Mucosa of descending colon (tissue), 3 donors: ENCODE results near the gene NRG3. TPM values are rescaled to one million over a fixed set of nuclear protein-coding genes. Genes with fewer than 3 reads are reported as not detected.

ENCODE experiments used
- ATAC-seq: fragments of 200-7000 bp; cut with Tn5 transposase; one replicate; pipeline ENCODE4 v1.9.1; 2020; ENCODE audit warnings: mild to moderate bottlenecking, moderate library complexity
- DNase-seq, 3 donors: peaks; one replicate each; pipeline ENCODE4 v3.0.0-alpha.2; 2020
- H3K36me3 ChIP-seq: fragments of 200-600 bp; one replicate; pipeline ENCODE4 v1.8.0; 2021; ENCODE audit warnings: low read depth, mild to moderate bottlenecking
- H3K4me1 ChIP-seq: fragments of 200-600 bp; one replicate; pipeline ENCODE4 v1.8.0; 2021; ENCODE audit warnings: low read depth, mild to moderate bottlenecking
- H3K4me3 ChIP-seq: fragments of 200-600 bp; one replicate; pipeline ENCODE4 v1.8.0; 2021; ENCODE audit warnings: mild to moderate bottlenecking
- H3K9me3 ChIP-seq: fragments of 200-600 bp; one replicate; pipeline ENCODE4 v1.8.0; 2021; ENCODE audit warnings: mild to moderate bottlenecking
- CTCF ChIP-seq: fragments of 200-600 bp; IDR thresholded peaks from one replicate; pipeline ENCODE4 v1.8.0; 2022; ENCODE audit warnings: antibody characterized with exemption, mild to moderate bottlenecking
- intact Hi-C, 2 donors: fragments of 100-400 bp; cut with DNase I in 1 of 2; cut with micrococcal nuclease in 1 of 2; formaldehyde crosslinking; loops; one replicate each; pipeline versions ENCODE4 v1.11.0 to v1.11.1; 2022; cut with DNase I, micrococcal nuclease
- total RNA-seq, 3 donors: library from RNA; stranded (reverse); fragmentation: NEBNext Ultra II Directional in 2 of 3; extraction: Animal tissue kit (Norgen Biotek cat#: 25700) in 2 of 3; gene quantifications; one replicate each; pipeline versions ENCODE4 v1.2.1 to v1.2.4, GENCODE V29; 2021 to 2023
- donor health status: DM: no; HTN: no; CAD: no; lungs with moderate emphysema.
- donor health status: DM: no; HTN: no; CAD: no.
- donor health status: DM: no; HTN: yes; CAD: no.

The NRG3 gene
- total RNA-seq, 3 donors from 2014 or later: 0.12 to 0.73 (median 0.23) TPM

DNA sequence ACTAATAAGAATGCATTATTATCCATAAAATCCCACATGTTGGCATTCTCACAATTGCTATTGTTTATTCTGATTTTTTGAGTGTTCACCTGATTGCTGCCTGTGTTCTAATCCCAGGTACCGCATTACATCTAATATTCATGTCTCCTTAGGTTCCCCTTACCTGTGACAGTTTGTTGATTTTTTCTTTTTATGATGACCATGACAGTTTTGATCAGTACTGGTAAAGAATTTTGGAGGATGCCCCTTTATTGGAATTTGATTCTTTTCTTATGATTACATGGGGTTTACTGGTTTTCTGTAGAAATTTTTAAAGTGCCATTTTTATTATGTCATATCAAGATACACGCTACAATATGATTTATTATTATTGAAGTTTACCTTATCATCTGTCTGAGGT lies 1091.1 kb downstream of the NRG3 start:
- TF ChIP-seq CTCF: no peak
- no peak for ATAC-seq
- Histone ChIP-seq H3K4me3 (no peak overlapping the region), H3K4me1 (no peaks in the 10 kb centered on the region), H3K36me3 (no peaks in the 10 kb centered on the region), H3K9me3 (no peaks in the 10 kb centered on the region)
- no peak for DNase-seq
- intact Hi-C loops: no loop called here

DNA sequence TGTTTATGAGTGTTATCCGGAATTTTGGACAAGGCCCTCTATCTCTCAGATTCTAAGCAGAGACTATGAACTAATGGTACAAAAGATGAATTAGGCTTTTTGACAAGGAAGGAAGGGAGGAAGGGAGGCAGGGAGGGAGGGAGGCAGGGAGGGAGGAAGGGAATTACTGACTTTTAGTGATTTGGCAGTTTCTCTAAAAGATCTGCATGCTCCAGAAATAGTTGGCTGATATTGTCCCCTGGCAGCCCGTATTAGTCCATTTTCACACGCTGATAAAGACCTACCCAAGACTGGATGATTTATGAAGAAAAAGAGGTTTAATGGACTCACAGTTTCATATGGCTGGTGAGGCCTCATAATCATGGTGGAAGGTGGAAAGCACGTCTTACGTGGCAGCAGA lies 1093.5 kb downstream of the NRG3 start:
- intact Hi-C loops: no loop called here
- H3K4me3 ChIP-seq: no peak overlapping the region
- no peaks in the 10 kb centered on the region for H3K9me3 ChIP-seq
- DNase-seq (no peak), ATAC-seq (no peak)
- TF ChIP-seq CTCF: no peak
- no peaks in the 10 kb centered on the region for H3K4me1 ChIP-seq
- H3K36me3 ChIP-seq: no peaks in the 10 kb centered on the region

- no peak for TF ChIP-seq CTCF
- DNase-seq (no peak), ATAC-seq (no peak)
- intact Hi-C loops: no loop called here
- Histone ChIP-seq H3K4me3 (no peak overlapping the region), H3K36me3 (no peaks in the 10 kb centered on the region), H3K9me3 (no peaks in the 10 kb centered on the region), H3K4me1 (no peaks in the 10 kb centered on the region)
Observed at GRCh38 chr10:82969405-82969804, 1094.4 kb downstream of the NRG3 start.

DNA sequence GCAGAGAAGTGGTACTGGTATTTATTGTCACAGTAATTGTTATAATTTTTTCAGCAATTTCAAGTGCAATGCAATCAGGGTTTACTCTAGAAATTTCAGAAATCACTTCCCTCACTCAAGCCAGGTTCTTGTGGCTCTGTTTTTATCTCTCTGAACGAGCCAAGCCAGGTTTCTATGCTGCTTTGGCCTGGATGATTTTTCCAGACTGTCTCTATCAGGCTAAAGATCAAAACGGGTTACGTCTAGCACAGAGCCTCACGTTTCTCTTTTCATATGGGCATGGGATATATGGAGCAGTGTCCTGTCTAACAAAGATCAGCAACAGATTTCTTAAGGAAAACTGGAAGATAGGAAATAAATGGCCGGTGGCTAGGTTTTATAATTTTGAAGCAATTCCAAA lies 1105.3 kb downstream of the NRG3 start:
- no peak for DNase-seq
- no peak overlapping the region for H3K4me3 ChIP-seq
- no peaks in the 10 kb centered on the region for H3K9me3 ChIP-seq
- no peaks in the 10 kb centered on the region for H3K36me3 ChIP-seq
- ATAC-seq: no peak
- H3K4me1 ChIP-seq: no peaks in the 10 kb centered on the region
- TF ChIP-seq CTCF: no peak
- intact Hi-C loops: no loop called here

- ATAC-seq (no peak), DNase-seq (no peak)
- Histone ChIP-seq H3K4me3 (no peak overlapping the region), H3K4me1 (no peaks in the 10 kb centered on the region), H3K9me3 (no peaks in the 10 kb centered on the region), H3K36me3 (no peaks in the 10 kb centered on the region)
- TF ChIP-seq CTCF: no peak
- intact Hi-C loops: no loop called here
Observed at GRCh38 chr10:82981137-82981723, 1106.2 kb downstream of the NRG3 start.

GRCh38 chr10:82982110-82982608 lies 1107.2 kb downstream of the NRG3 start:
- no peak for DNase-seq
- TF ChIP-seq CTCF: no peak
- H3K4me3 ChIP-seq: no peak overlapping the region
- intact Hi-C loops: no loop called here
- H3K9me3 ChIP-seq: no peaks in the 10 kb centered on the region
- H3K4me1 ChIP-seq: no peaks in the 10 kb centered on the region
- peak; percentile 25 for ATAC-seq
- no peaks in the 10 kb centered on the region for H3K36me3 ChIP-seq
